Aorta (tissue), 4 donors: Measurements from ENCODE around the gene C1D. TPM values are rescaled to one million over a fixed set of nuclear protein-coding genes. Genes with fewer than 3 reads are reported as not detected.

ENCODE experiments used
- polyA plus RNA-seq, 2 donors: library from polyadenylated mRNA; stranded (reverse); fragments of 200-250 nt; gene quantifications; one replicate each; pipeline ENCODE4 v1.2.3, GENCODE V29; 2013
- total RNA-seq, 2 donors: library from RNA; stranded (reverse); fragmentation: NEBNext Ultra II Directional; extraction: Animal tissue kit (Norgen Biotek cat#: 25700); gene quantifications; one replicate each; pipeline ENCODE4 v1.2.1, GENCODE V29; 2021
- donor health status: healthy with polysubstance abuse.
- donor health status: Bipolar disorder and iron deficiency.
- donor health status: DM: no; HTN: no; CAD: no.
- donor health status: DM: yes; HTN: yes; CAD: no.

Gene C1D
- total and polyA plus RNA-seq, 4 donors, result 19.9 to 33.3 (median 26.5) TPM

Other genes starting within 250 kb of the C1D start
- gene PNO1, start 94.9 kb upstream of the C1D start, total RNA-seq, result 10 to 100 TPM; 10.5 to 12.2 TPM
- 10 to 100 TPM in 1 of 2 donors, 1 to 10 TPM in 1; 6.6 to 11.6 TPM for gene PNO1, start 94.9 kb upstream of the C1D start, polyA plus RNA-seq
- gene PPP3R1, start 189.5 kb upstream of the C1D start, total RNA-seq, result 10 to 100 TPM; 50.4 to 51.0 TPM
- gene PPP3R1, start 189.5 kb upstream of the C1D start, polyA plus RNA-seq, result 10 to 100 TPM; 16.6 to 22.5 TPM